SJSA1 (cell line): ENCODE measurements around the gene C10orf67. TPM values are rescaled to one million over a fixed set of nuclear protein-coding genes. Genes with fewer than 3 reads are reported as not detected.
A peak's percentile ranks its signal among the peaks of the same experiment; 100 is the strongest.
"Not testable (repeated sequence)": the region's sequence is repeated elsewhere in the genome, so short reads cannot be mapped to it uniquely, and the experiment has no call there.

Source experiments
- DNase-seq, 2 experiments: peaks; one replicate each; pipeline ENCODE4 v3.0.0-alpha.2; 2015 to 2020; ENCODE audit warnings: low spot score in 2 of 2, low read depth in 1 of 2
- H3K27ac ChIP-seq: fragments of 250-450 bp; sonication (Bioruptor Pico); 2 replicates; pipeline ENCODE4 v1.5.1; 2020; ENCODE audit warnings: mild to moderate bottlenecking, moderate library complexity
- H3K27me3 ChIP-seq: fragments of 250-450 bp; sonication (Bioruptor Pico); replicated peaks from 2 replicates; pipeline ENCODE4 v1.5.1; 2020; ENCODE audit warnings: mild to moderate bottlenecking, moderate library complexity
- H3K36me3 ChIP-seq: fragments of 250-450 bp; sonication (Bioruptor Pico); 2 replicates; pipeline ENCODE4 v1.5.1; 2020; ENCODE audit warnings: mild to moderate bottlenecking
- H3K4me1 ChIP-seq: fragments of 250-450 bp; sonication (Bioruptor Pico); replicated peaks from 2 replicates; pipeline ENCODE4 v1.6.1; 2021; ENCODE audit warnings: mild to moderate bottlenecking
- H3K4me3 ChIP-seq: fragments of 250-450 bp; sonication (Bioruptor Pico); 2 replicates; pipeline ENCODE4 v1.5.1; 2020; ENCODE audit warnings: mild to moderate bottlenecking
- H3K9me3 ChIP-seq: fragments of 250-450 bp; sonication (Bioruptor Pico); replicated peaks from 2 replicates; pipeline ENCODE4 v1.5.1; 2020; ENCODE audit warnings: mild to moderate bottlenecking
- total RNA-seq: library from RNA; depleted of rRNA; stranded (reverse); fragments of >200 nt; shearing (Covaris generic); gene quantifications from 2 replicates; pipeline ENCODE4 v1.2.3, GENCODE V29; 2014

Gene C10orf67
- total RNA-seq, 1 experiment from 2014 or later = not detected

DNA sequence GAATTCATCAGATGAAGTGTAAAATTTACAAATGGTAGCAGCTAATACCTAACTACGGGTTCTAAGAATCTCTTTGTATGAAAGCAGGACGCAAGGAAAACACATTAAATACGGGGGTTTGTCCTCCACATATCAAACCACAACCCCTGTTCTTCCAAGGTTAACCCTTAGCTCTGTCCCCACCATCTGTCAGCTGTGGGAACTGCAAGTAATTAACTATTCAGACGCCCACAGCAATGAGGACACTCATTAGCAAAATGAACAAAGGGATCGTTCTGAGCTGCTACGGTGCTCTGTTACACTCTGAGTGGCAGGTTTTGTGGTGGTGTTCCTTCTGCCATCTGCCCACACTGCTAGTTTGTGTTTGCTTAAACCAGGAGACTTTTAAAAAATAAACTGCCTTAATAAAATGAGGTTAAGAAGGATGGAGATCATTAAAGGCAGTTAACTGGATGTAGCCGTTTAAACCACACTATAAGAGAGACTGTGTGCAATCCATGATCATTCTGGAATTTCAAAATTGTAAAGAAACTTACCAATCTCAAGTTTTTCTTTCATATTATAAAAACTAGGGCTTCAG, 51.4 kb downstream of the C10orf67 start:
- Histone ChIP-seq H3K27ac (no peak overlapping the region), H3K4me1 (no peaks in the 10 kb centered on the region), H3K9me3 (no peaks in the 10 kb centered on the region), H3K4me3 (no peak overlapping the region), H3K27me3 (no peaks in the 10 kb centered on the region), H3K36me3 (no peaks in the 10 kb centered on the region)
- peak in 1 of 2 experiments; percentile 8 for DNase-seq

DNA sequence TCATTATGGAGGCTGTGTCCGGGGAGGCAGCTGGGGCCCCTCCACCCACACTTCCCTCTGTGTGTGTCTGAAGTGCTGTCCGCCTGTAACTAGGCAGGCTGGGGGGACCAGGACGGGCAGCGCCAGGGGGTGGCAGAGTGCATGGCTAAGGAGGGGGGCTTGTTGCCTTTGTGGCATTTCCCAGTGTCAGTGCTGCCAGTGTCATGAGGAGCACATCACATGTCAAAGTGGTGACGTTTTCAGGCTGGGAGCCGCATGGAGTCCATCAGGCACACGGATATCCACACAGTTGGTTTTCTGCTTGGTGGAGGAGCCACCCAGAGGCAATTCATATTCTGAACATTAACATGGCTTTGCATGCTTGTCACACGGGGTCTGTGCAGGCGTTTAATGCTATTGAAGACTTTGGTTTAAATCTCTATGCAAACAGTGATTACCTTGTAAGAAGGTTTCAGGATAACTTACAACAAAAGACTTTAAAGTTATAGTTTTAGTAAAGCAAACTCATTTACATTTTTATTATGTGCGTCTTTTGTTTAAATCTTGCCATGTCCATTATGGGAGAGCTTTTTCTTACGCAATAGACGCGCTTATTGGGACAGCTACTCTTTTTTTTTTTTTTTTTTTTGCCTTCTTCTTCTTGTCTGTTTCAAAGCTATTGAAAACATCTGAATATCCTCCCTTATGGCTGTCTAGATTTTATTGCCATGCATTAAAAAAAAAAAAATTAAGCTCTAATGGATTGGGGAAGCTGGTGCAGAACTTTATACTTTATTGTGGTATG, 52.9 kb downstream of the C10orf67 start:
- Histone ChIP-seq H3K4me1 (no peaks in the 10 kb centered on the region), H3K27ac (no peak overlapping the region), H3K9me3 (no peaks in the 10 kb centered on the region), H3K36me3 (no peaks in the 10 kb centered on the region), H3K4me3 (no peak overlapping the region), H3K27me3 (no peaks in the 10 kb centered on the region)
- DNase-seq = no peak

DNA sequence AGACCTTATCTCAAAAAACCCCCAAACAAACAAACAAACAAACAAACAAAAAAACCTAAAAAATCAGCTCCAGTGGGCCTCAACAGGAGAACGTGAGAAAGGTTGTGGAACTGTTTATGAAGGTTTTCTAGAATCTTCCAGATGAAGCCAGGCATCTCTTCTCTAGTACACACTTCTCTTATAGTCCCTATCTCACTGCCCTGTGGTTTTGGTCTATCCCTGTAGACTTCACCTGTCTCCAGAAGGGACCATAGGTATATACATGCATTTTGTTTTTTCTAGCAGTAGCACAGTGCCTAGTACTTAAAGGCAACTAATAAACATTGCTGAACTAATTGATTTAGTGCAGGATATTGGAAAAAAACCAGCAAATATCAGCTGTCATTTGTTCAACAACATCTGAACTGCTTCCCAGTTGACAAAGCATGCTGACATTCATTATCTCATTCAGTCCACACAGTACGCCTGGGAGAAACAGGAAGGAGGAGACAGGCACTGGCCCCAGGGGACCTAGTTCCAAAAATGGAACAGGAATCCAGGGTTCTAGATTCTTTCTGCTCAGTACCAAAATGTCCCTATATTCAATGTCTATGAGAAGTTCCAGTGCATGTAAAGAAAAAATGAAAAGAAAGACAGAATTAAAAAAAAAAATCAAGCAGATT, 59.8 kb downstream of the C10orf67 start:
- Histone ChIP-seq H3K9me3 (no peaks in the 10 kb centered on the region), H3K4me3 (no peak overlapping the region), H3K36me3 (no peaks in the 10 kb centered on the region), H3K27ac (no peak overlapping the region), H3K4me1 (no peaks in the 10 kb centered on the region), H3K27me3 (no peaks in the 10 kb centered on the region)
- DNase-seq = no peak

DNA sequence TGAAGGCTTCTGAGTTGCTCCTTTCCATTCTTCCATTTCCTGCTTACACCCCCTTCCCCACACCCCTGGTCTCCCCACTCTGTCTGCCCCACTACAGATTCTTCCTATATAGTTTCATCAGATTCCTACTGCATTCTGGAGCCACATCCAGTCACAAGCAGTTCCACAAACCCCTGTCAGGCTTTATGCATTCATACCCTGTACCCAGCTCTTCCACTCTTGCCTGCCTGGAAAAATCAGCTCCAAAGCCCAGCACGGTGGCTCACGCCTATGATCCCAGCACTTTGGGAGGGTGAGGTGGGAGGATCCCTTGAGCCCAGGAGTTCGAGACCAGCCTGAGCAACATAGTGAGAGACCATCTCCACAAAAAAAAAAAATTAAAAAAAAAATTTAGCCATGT, 60.4 kb downstream of the C10orf67 start:
- H3K27me3 ChIP-seq = no peaks in the 10 kb centered on the region
- no peak overlapping the region for H3K27ac ChIP-seq
- no peaks in the 10 kb centered on the region for H3K4me1 ChIP-seq
- no peak overlapping the region for H3K4me3 ChIP-seq
- no peak for DNase-seq
- H3K9me3 ChIP-seq = no peaks in the 10 kb centered on the region
- H3K36me3 ChIP-seq = no peaks in the 10 kb centered on the region

DNA sequence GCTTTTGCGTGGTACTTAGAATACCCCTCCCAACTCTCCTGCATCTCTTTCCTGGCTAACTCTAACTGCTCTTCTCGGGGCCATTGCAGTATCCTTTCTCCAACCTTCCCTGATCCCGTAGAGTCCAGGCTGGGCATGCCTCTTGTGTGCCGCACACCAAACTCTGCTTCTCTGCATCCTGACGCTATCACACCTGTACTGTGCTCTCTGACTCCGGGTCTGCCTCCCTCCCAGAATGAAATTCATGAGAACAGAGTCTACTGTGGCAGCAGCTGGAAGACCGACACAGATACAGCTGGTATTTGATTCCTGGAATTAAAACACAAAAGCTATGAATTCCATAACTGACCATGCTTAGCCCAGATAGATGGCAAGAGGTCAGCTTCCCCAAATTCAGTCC, 60.9 kb downstream of the C10orf67 start:
- Histone ChIP-seq H3K27me3 (no peaks in the 10 kb centered on the region), H3K4me3 (no peak overlapping the region), H3K27ac (no peak overlapping the region), H3K4me1 (no peaks in the 10 kb centered on the region), H3K36me3 (no peaks in the 10 kb centered on the region), H3K9me3 (no peaks in the 10 kb centered on the region)
- DNase-seq = no peak

DNA sequence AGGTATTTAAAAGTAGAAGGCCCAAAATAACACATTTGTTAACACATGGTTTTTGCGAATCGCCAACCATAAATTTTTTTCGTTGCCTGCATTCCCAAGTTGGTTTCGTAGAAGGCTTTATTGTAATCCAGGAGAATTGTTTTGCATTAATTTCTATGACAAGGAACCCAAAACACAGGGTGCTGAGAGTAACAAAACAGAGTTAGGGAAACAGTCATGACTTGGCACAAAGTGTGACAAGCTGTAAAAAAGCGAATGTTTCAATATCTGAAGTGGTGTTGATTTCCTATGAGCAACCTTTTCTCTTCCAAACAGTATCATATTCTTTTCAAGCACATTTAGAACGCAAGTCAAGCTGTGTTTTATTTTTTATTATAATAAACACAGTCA, 63.6 kb downstream of the C10orf67 start:
- no peak for DNase-seq
- Histone ChIP-seq H3K27me3 (no peaks in the 10 kb centered on the region), H3K36me3 (no peaks in the 10 kb centered on the region), H3K9me3 (no peaks in the 10 kb centered on the region), H3K27ac (no peak overlapping the region), H3K4me1 (no peaks in the 10 kb centered on the region), H3K4me3 (no peak overlapping the region)

DNA sequence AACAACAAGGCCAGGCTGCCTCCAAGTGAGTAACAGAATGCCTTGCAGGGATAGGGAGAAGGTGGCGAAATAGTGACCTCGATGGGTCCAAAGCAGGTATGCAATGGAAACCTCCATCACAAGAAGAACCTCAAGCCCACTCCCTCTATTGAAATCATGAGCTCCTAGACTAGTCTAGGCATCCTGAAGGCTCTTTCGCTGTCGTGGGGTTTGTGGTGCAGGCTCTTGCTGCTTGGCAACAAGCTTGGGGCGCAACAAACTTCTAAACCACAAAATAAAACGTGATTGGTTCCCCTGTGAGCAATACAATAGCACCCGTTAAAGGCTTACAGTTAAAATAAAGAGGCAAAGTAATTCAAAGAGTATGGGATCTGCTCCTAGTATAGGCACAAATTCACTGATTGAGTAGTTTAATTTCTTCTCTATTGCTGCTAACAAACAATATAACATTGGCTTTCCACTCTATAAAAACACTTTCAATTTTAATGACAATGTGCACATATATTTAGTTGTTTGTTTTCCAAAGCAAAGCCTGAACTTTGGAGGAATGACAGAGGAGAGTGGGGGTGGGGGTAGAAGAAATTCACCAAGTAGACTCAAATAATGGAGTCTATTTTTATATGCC, 64.1 kb downstream of the C10orf67 start:
- no peaks in the 10 kb centered on the region for H3K36me3 ChIP-seq
- H3K27me3 ChIP-seq = no peaks in the 10 kb centered on the region
- DNase-seq = no peak
- no peaks in the 10 kb centered on the region for H3K4me1 ChIP-seq
- H3K9me3 ChIP-seq = no peaks in the 10 kb centered on the region
- no peak overlapping the region for H3K4me3 ChIP-seq
- no peak overlapping the region for H3K27ac ChIP-seq

DNA sequence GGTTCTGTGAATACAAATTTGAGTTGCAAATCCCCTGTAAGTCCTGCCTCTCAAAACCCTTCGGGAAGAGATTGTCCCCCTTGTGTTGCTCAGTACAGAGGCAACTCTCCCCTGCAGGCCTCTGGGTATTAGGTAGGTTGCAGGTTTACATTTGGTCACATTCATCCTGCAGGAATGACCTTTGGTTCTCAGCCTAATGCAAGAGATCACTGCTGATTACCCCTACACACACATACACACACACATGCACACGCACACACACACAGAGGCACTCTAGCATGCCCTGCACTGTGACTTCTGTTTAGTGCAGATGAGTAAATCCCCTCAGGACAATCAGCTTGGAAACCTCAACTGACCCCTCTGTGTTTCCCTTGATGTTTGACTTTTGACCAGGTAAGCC, 69.2 kb downstream of the C10orf67 start:
- H3K4me3 ChIP-seq = no peak overlapping the region
- H3K9me3 ChIP-seq = no peaks in the 10 kb centered on the region
- DNase-seq = no peak
- no peaks in the 10 kb centered on the region for H3K36me3 ChIP-seq
- no peaks in the 10 kb centered on the region for H3K4me1 ChIP-seq
- no peak overlapping the region for H3K27ac ChIP-seq
- no peaks in the 10 kb centered on the region for H3K27me3 ChIP-seq

DNA sequence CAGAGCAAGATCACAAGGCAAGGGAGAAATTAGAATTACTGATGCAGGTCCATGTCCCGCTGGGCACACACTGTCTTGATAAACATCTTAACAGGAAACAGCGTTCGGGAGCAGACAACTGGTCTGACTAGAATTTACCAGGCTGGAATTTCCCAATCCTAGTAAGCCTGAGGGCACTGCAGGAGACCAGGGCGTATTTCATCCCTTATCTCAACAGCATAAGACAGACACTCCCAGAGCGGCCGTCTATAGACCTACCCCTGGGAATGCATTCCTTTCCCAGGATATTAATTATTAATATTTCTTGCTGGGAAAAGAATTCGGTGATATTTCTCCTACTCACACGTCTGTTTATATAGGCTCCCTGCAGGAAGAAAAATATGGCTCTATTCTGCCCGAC, 70.4 kb downstream of the C10orf67 start:
- not testable (repeated sequence) for DNase-seq, H3K4me3 ChIP-seq, H3K27me3 ChIP-seq, H3K4me1 ChIP-seq, H3K27ac ChIP-seq, H3K36me3 ChIP-seq, H3K9me3 ChIP-seq

DNA sequence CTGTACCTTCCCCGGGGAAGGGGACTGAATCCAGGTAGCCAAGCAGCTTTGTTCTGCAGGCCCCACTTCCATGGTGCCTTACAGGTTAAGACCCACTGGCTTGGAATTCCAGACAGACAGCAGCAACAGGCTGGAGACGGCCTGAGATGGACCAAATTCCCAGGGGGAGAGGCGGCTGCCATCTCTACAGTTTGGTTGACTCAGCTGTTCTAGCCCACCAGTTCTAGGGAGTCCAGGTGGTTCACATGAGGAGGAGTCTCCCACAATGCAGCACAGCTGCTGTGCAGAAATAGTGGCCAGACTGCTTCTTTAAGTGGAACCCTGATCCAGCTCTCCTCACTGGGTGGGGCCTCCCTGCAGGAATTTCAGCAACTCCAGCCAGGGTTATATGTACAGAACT, 74.1 kb downstream of the C10orf67 start:
- no peaks in the 10 kb centered on the region for H3K27me3 ChIP-seq
- H3K9me3 ChIP-seq = no peaks in the 10 kb centered on the region
- H3K36me3 ChIP-seq = no peaks in the 10 kb centered on the region
- no peak overlapping the region for H3K4me3 ChIP-seq
- no peaks in the 10 kb centered on the region for H3K4me1 ChIP-seq
- H3K27ac ChIP-seq = no peak overlapping the region
- DNase-seq = no peak

DNA sequence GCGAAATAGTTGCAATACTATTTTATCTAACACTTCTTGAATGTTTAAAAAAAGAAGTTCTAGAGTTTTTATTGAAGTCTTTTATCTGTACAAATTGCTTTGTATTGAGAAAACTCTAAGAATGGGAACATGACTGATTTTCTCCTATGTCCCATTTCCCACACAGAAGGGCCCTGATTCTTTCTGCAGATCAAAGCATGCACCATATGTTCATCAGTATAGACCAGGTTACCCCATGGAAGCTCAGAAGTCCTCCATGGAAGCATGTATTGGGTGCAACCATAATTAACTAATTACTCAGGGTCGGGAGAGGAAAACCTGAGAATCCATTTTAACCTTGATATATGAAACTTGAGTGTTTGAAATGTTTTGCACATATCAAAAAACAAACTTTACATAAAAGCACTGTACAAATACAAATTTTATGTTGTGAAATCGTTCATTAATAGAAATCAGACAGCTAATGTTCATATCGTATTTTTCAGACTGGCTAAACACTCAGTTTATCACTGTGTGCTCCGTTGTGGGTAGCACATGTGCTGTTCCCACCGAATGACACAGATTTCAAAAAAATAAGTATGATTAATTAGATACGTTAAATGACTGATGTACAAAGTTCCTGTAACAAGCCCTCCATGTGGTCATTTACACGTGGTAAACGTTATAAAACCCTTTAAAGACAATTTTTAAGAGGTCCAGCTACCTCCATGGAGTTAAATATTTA, 81.0 kb downstream of the C10orf67 start:
- no peak for DNase-seq
- H3K36me3 ChIP-seq = no peaks in the 10 kb centered on the region
- no peak overlapping the region for H3K4me3 ChIP-seq
- H3K4me1 ChIP-seq = no peaks in the 10 kb centered on the region
- H3K27me3 ChIP-seq = no peaks in the 10 kb centered on the region; the same call in 1 of the 2 replicates
- H3K9me3 ChIP-seq = no peaks in the 10 kb centered on the region
- no peak overlapping the region for H3K27ac ChIP-seq

DNA sequence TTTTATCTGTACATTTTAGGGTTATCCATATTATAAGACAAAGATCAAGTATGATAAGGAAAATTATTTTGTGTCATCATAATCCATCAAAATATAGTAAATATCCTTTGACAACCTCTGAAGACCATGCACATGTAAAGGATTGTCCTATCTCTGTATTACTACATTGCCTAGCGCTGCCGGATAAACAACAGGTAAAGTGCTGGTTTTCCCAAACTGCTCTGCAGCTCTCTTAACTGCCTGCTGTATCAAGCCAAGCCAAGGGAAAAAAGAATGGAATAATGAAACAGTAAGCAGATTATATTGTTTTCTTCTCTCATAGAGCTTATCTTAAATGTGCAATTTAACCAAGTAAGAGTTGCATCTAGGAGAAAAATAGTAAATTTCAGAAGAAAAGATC, 81.7 kb downstream of the C10orf67 start:
- no peaks in the 10 kb centered on the region for H3K36me3 ChIP-seq
- no peak overlapping the region for H3K4me3 ChIP-seq
- no peak for DNase-seq
- H3K27me3 ChIP-seq = no peaks in the 10 kb centered on the region; the same call in 1 of the 2 replicates
- no peaks in the 10 kb centered on the region for H3K9me3 ChIP-seq
- no peak overlapping the region for H3K27ac ChIP-seq
- no peaks in the 10 kb centered on the region for H3K4me1 ChIP-seq

DNA sequence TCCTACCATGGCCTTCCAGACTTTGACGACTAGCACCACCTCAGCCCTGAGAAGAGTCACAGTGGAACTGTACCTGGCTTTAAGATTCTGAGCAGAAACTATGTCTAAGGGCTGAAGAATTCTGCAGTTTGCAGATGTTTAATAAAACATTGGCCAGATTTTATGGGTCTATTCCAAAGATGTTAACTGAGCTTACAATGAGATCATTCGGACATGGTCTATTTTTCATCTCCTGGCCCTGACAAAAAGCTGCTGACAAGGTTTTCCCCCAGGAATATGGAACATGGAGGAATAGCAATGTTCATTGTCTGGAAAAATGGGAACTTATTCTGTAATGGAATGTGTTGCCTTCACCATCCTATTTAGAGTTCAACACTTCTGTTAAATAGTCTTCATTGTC, 86.1 kb downstream of the C10orf67 start:
- H3K9me3 ChIP-seq = no peaks in the 10 kb centered on the region
- no peak overlapping the region for H3K27ac ChIP-seq
- no peak overlapping the region for H3K4me3 ChIP-seq
- no peaks in the 10 kb centered on the region for H3K4me1 ChIP-seq
- H3K27me3 ChIP-seq = no peaks in the 10 kb centered on the region; the same call in 1 of the 2 replicates
- no peak for DNase-seq
- H3K36me3 ChIP-seq = no peaks in the 10 kb centered on the region
